Peyer's patch (tissue), 4 donors: ENCODE measurements around the gene LIF.

Experiments used
- CTCF ChIP-seq, 6 experiments: fragments of 450-650 bp in 4 of 6; fragments of 200-600 bp in 2 of 6; sonication (generic) in 1 of 6; IDR thresholded peaks; one replicate each; pipeline ENCODE4 v1.5.1; 2017 to 2019; ENCODE audit warnings: antibody characterized with exemption in 6 of 6, mild to moderate bottlenecking in 3 of 6, moderate library complexity in 1 of 6
- POLR2A ChIP-seq, 2 donors: fragments of 450-650 bp; IDR thresholded peaks; one replicate each; pipeline ENCODE4 v1.5.1; 2017; ENCODE audit warnings: antibody characterized with exemption in 2 of 2, mild to moderate bottlenecking in 2 of 2, moderate library complexity in 2 of 2

- TF ChIP-seq POLR2A (IDR thresholded peaks at IDR 0.05) (no peak), CTCF (IDR thresholded peaks at IDR 0.05) (no peak)
Observed at GRCh38 chr22:30284666-30285065, 38.1 kb upstream of the LIF start.
